Smooth muscle cell (in vitro differentiated cells): ENCODE data around the gene YDJC. TPM values are rescaled to one million over a fixed set of nuclear protein-coding genes. Genes with fewer than 3 reads are reported as not detected.
"Not testable (repeated sequence)": the region's sequence is repeated elsewhere in the genome, so short reads cannot be mapped to it uniquely, and the experiment has no call there.

Source experiments
- DNase-seq: peaks from one replicate; lab custom pipeline; 2025; ENCODE audit not compliant: unreplicated experiment; lab: John Stamatoyannopoulos, UW
- H2AFZ ChIP-seq: fragments of 200-600 bp; sonication (generic); 2 replicates; pipeline ENCODE4 v1.6.0; 2016; ENCODE audit warnings: antibody characterized with exemption, low read depth, mild to moderate bottlenecking
- H3F3A ChIP-seq: fragments of 200-600 bp; sonication (generic); 2 replicates; pipeline ENCODE4 v1.6.0; 2017; ENCODE audit warnings: antibody characterized with exemption, low read depth
- H3K27ac ChIP-seq: fragments of 200-600 bp; sonication (generic); 2 replicates; pipeline ENCODE4 v1.5.1; 2016; ENCODE audit warnings: low read depth, mild to moderate bottlenecking
- H3K27me3 ChIP-seq: fragments of 200-600 bp; sonication (generic); 2 replicates; pipeline ENCODE4 v1.6.1; 2016; ENCODE audit warnings: low read depth, mild to moderate bottlenecking
- H3K36me3 ChIP-seq: fragments of 200-600 bp; sonication (generic); 2 replicates; pipeline ENCODE4 v1.5.1; 2016; ENCODE audit warnings: low read depth
- H3K4me1 ChIP-seq: fragments of 200-600 bp; sonication (generic); 2 replicates; pipeline ENCODE4 v1.5.1; 2016; ENCODE audit warnings: low read depth
- H3K4me2 ChIP-seq: fragments of 200-600 bp; sonication (generic); 2 replicates; pipeline ENCODE4 v1.6.0; 2016; ENCODE audit warnings: mild to moderate bottlenecking
- H3K4me3 ChIP-seq: fragments of 200-600 bp; sonication (generic); 2 replicates; pipeline ENCODE4 v1.5.1; 2016; ENCODE audit warnings: mild to moderate bottlenecking
- H3K79me2 ChIP-seq: fragments of 200-600 bp; sonication (generic); 2 replicates; pipeline ENCODE4 v1.6.0; 2016; ENCODE audit warnings: low read depth, mild to moderate bottlenecking
- H3K9ac ChIP-seq: fragments of 200-600 bp; sonication (generic); 2 replicates; pipeline ENCODE4 v1.6.0; 2016; ENCODE audit warnings: low read depth
- H3K9me3 ChIP-seq: fragments of 200-600 bp; sonication (generic); replicated peaks from 2 replicates; pipeline ENCODE4 v1.5.1; 2016; ENCODE audit warnings: low read depth
- H4K20me1 ChIP-seq: fragments of 200-600 bp; sonication (generic); 2 replicates; pipeline ENCODE4 v1.6.0; 2016; ENCODE audit warnings: low read depth
- CTCF ChIP-seq: fragments of 200-600 bp; sonication (generic); IDR thresholded peaks from 2 replicates; pipeline ENCODE4 v1.5.1; 2017; ENCODE audit warnings: borderline replicate concordance, mild to moderate bottlenecking, antibody characterized with exemption; ENCODE audit not compliant: insufficient read depth, poor library complexity, severe bottlenecking
- WGBS: methylation state at CpG from one replicate; pipeline ENCODE4 v1.1.7; 2016; ENCODE audit warnings: low lambda C conversion rate; 5-methylcytosine and 5-hydroxymethylcytosine counted together
- polyA plus RNA-seq: library from polyadenylated mRNA; unstranded; fragments of >200 nt; fragmentation: Nextera tagmentation; extraction: Ambion mirVana; gene quantifications from 2 replicates; pipeline ENCODE4 v1.2.1, GENCODE V29; 2016
- total RNA-seq: library from RNA; depleted of rRNA; stranded (reverse); fragments of >200 nt; gene quantifications from 2 replicates; pipeline ENCODE4 v1.2.3, GENCODE V29; 2014

YDJC gene
- total and polyA plus RNA-seq, 2 experiments from 2014 or later, result 15.2 to 19.3 TPM

DNA sequence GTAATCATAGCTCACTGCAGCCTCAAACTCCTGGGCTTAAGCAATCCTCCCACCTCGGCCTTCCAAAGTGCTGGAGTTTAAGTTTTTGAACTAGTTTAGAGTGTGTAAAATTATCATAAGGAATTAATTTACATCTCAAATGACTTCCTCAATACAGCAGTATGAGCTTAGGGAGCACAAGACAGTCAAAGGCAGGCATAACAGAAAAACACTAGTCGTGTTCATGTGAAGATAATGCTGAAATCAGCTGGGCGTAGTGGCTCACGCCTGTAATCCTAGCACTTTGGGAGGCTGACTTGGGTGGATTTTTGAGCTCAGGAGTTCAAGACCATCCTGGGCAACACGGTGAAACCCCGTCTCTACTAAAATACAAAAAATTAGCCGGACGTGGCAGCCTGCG, 25.8 kb downstream of the YDJC start:
- H3K4me3 ChIP-seq, result no peak overlapping the region
- DNase-seq, result no peak
- H3K9ac ChIP-seq, result no peak overlapping the region
- H3F3A ChIP-seq, result no peaks in the 10 kb centered on the region
- H3K27ac ChIP-seq, result no peak overlapping the region
- H3K9me3 ChIP-seq, result no peaks in the 10 kb centered on the region
- H3K4me1 ChIP-seq, result no peaks in the 10 kb centered on the region
- WGBS, result 93% methylated on average over 9 of the region's 9 CpGs
- H2AFZ ChIP-seq, result no peak overlapping the region
- peaks cover 100% of the 10 kb centered on the region for H4K20me1 ChIP-seq
- no peaks in the 10 kb centered on the region for H3K27me3 ChIP-seq
- H3K79me2 ChIP-seq, result peaks cover 99% of the 10 kb centered on the region
- H3K4me2 ChIP-seq, result no peak overlapping the region
- no peak for TF ChIP-seq CTCF
- H3K36me3 ChIP-seq, result no peaks in the 10 kb centered on the region

GRCh38 chr22:21602579-21602978, 27.2 kb downstream of the YDJC start:
- no peaks in the 10 kb centered on the region for H3K4me1 ChIP-seq
- no peak overlapping the region for H3K4me3 ChIP-seq
- H3K36me3 ChIP-seq, result no peaks in the 10 kb centered on the region
- H3K9me3 ChIP-seq, result no peaks in the 10 kb centered on the region
- peaks cover 98% of the 10 kb centered on the region for H3K79me2 ChIP-seq
- H2AFZ ChIP-seq, result no peak overlapping the region
- no peaks in the 10 kb centered on the region for H3K27me3 ChIP-seq
- no peak for TF ChIP-seq CTCF
- 97% methylated on average over 6 of the region's 6 CpGs for WGBS
- H3K27ac ChIP-seq, result no peak overlapping the region
- DNase-seq, result no peak
- H3K4me2 ChIP-seq, result no peak overlapping the region
- peaks cover 100% of the 10 kb centered on the region for H4K20me1 ChIP-seq
- H3F3A ChIP-seq, result no peaks in the 10 kb centered on the region
- no peak overlapping the region for H3K9ac ChIP-seq

GRCh38 chr22:21599053-21599893, 30.5 kb downstream of the YDJC start:
- H3K79me2 ChIP-seq, result peaks cover 98% of the 10 kb centered on the region
- no peak overlapping the region for H3K9ac ChIP-seq
- H3K27ac ChIP-seq, result no peak overlapping the region
- no peaks in the 10 kb centered on the region for H3K9me3 ChIP-seq
- no peak overlapping the region for H2AFZ ChIP-seq
- peaks cover 100% of the 10 kb centered on the region for H4K20me1 ChIP-seq
- peaks cover 5% of the 10 kb centered on the region for H3K36me3 ChIP-seq
- DNase-seq, result no peak
- no peaks in the 10 kb centered on the region for H3K4me1 ChIP-seq
- no peak for TF ChIP-seq CTCF
- H3K4me2 ChIP-seq, result no peak overlapping the region
- no peaks in the 10 kb centered on the region for H3F3A ChIP-seq
- 92% methylated on average over 6 of the region's 6 CpGs for WGBS
- no peak overlapping the region for H3K4me3 ChIP-seq
- no peaks in the 10 kb centered on the region for H3K27me3 ChIP-seq

- H3K9ac ChIP-seq, result no peak overlapping the region
- DNase-seq, result no peak
- H3K36me3 ChIP-seq, result peaks cover 10% of the 10 kb centered on the region
- no peaks in the 10 kb centered on the region for H3F3A ChIP-seq
- no peak overlapping the region for H3K4me3 ChIP-seq
- H3K79me2 ChIP-seq, result peaks cover 99% of the 10 kb centered on the region
- no peak overlapping the region for H3K4me2 ChIP-seq
- H3K27me3 ChIP-seq, result no peaks in the 10 kb centered on the region
- WGBS, result 93% methylated on average over 3 of the region's 3 CpGs
- peaks cover 100% of the 10 kb centered on the region for H4K20me1 ChIP-seq
- H3K27ac ChIP-seq, result no peak overlapping the region
- no peaks in the 10 kb centered on the region for H3K9me3 ChIP-seq
- no peaks in the 10 kb centered on the region for H3K4me1 ChIP-seq
- TF ChIP-seq CTCF, result no peak
- H2AFZ ChIP-seq, result no peak overlapping the region
Measured at GRCh38 chr22:21598302-21598701, 31.5 kb downstream of the YDJC start.

GRCh38 chr22:21596356-21597135, 33.3 kb downstream of the YDJC start:
- 98% methylated on average over 13 of the region's 13 CpGs for WGBS
- H3K4me1 ChIP-seq, H3K4me3 ChIP-seq, H3K36me3 ChIP-seq, H2AFZ ChIP-seq, H3F3A ChIP-seq, DNase-seq, H3K9ac ChIP-seq, H3K27ac ChIP-seq, H3K27me3 ChIP-seq, H3K4me2 ChIP-seq, H3K9me3 ChIP-seq: not testable (repeated sequence)
- Histone ChIP-seq H3K79me2 (peaks cover 99% of the 10 kb centered on the region), H4K20me1 (peaks cover 100% of the 10 kb centered on the region)
